ENCODE measurements around the gene TRAF2. TPM values are rescaled to one million over a fixed set of nuclear protein-coding genes. Genes with fewer than 3 reads are reported as not detected.

Gene TRAF2
- total and polyA plus RNA-seq, 9 of the 15 experiments (the other 6 are each of a cell fraction or from before 2014, with no cell fraction given), result 0.24 to 45.2 (median 18.0) TPM

DNA sequence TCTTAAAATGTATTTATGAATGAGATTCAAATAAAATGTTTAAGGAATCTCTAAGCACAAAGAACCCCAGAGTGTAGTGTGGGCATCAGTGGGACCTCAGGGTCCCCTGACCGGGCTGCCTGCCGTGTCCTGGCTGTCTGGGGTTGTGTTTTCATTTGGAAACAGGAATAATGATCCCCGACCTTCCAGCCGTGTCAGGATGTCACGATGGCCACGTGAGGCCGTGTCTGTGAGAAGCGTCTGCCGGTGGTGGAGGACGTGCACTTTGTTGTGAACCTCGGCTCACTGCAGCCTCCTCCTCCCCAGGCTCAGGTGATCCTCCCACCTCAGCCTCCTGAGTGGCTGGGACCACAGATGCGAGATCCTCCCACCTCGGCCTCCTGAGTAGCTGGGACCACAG lies 4.3 kb downstream of the TRAF2 start:
- FAIRE-seq (no peak), ATAC-seq (no peak), DNase-seq (ENCODE audit: extremely low read depth in 1 of 4, low spot score in 3 of 4) (no peak)
- H3K36me3 ChIP-seq (ENCODE audit: control insufficient read depth, insufficient read depth, low read length), result peaks cover 59% of the 10 kb centered on the region; the same call in 2 of the 3 replicates
- no peak overlapping the region for H3K4me2 ChIP-seq (ENCODE audit: insufficient read depth, low read length)
- no peaks in the 10 kb centered on the region for H3K27me3 ChIP-seq (ENCODE audit: control insufficient read depth in 2 of 2, insufficient read depth in 2 of 2, low read length in 2 of 2)
- BruUV-seq (replicated peaks), result no TSS peak
- H3K9ac ChIP-seq (ENCODE audit: insufficient read depth in 1 of 2, low read depth in 2 of 2, low read length in 2 of 2), result 0 out of 4 replicates have a peak overlapping the region, but pooled peaks of 1 of the 2 experiments have one; percentile 10
- no peak overlapping the region for H3K4me3 ChIP-seq
- H4K20me1 ChIP-seq (replicated peaks; ENCODE audit: control insufficient read depth, insufficient read depth, low read length), result 0 out of 2 replicates have a peak, but pooled peaks cover 18% of the 10 kb centered on the region
- H3K79me2 ChIP-seq (ENCODE audit: control insufficient read depth, insufficient read depth, low read length), result peaks cover 94% of the 10 kb centered on the region
- H3K9me3 ChIP-seq (replicated peaks; ENCODE audit: control insufficient read depth, insufficient read depth, low read depth, low read length), result no peaks in the 10 kb centered on the region; the same call in 1 of the 2 replicates
- 82% methylated on average over 12 of the region's 13 CpGs for WGBS (ENCODE audit: insufficient coverage, low coverage, missing lambda C conversion rate)
- intact Hi-C loops (cut with micrococcal nuclease), result no loop called here
- POLR2A ChIA-PET, result interaction anchor here (0.6 kb wide), 1 partner anchor 30 kb away, joined by 4 read pairs; no protein-coding TSS in a partner anchor
- peaks cover 6 to 40% of the 10 kb centered on the region in 2 experiments; a peak in 4 of 5 replicates for H3K4me1 ChIP-seq (replicated peaks in 1 of 2; ENCODE audit: control insufficient read depth in 2 of 2, insufficient read depth in 2 of 2, low read length in 2 of 2)
- no peak overlapping the region for H2AFZ ChIP-seq (ENCODE audit: low read depth, low read length)
- in situ Hi-C loops (cut with MboI), result no loop called here
- CTCF ChIA-PET (ENCODE audit: low intra/inter-chr PET ratio), result no interaction called here
- no peak overlapping the region for H3K27ac ChIP-seq (ENCODE audit: extremely low read depth, low read depth, low read length)
- peaks cover 3% of the 10 kb centered on the region for H3K9me1 ChIP-seq (ENCODE audit: control insufficient read depth, insufficient read depth, low read length)
- TF ChIP-seq SREBF1 (IDR thresholded peaks at IDR 0.05; ENCODE audit: borderline replicate concordance, low read depth, low read length) (no peak), MXD1 (CRISPR knock-in tag; IDR thresholded peaks at IDR 0.05; ENCODE audit: borderline replicate concordance, poor library complexity, severe bottlenecking) (no peak), ZNF586 (CRISPR knock-in tag; conservative IDR thresholded peaks at IDR 0.05) (no peak), FOXP4 (CRISPR knock-in tag; IDR thresholded peaks at IDR 0.05; ENCODE audit: borderline replicate concordance) (no peak), ZNF75A (CRISPR knock-in tag; IDR thresholded peaks at IDR 0.05) (no peak), HLTF (IDR thresholded peaks at IDR 0.05) (no peak), ZNF316 (IDR thresholded peaks at IDR 0.05) (no peak), HDAC1 (IDR thresholded peaks at IDR 0.05) (no peak), ZNF780A (CRISPR knock-in tag; IDR thresholded peaks at IDR 0.05) (no peak)
- TF ChIP-seq, protein P1, sequence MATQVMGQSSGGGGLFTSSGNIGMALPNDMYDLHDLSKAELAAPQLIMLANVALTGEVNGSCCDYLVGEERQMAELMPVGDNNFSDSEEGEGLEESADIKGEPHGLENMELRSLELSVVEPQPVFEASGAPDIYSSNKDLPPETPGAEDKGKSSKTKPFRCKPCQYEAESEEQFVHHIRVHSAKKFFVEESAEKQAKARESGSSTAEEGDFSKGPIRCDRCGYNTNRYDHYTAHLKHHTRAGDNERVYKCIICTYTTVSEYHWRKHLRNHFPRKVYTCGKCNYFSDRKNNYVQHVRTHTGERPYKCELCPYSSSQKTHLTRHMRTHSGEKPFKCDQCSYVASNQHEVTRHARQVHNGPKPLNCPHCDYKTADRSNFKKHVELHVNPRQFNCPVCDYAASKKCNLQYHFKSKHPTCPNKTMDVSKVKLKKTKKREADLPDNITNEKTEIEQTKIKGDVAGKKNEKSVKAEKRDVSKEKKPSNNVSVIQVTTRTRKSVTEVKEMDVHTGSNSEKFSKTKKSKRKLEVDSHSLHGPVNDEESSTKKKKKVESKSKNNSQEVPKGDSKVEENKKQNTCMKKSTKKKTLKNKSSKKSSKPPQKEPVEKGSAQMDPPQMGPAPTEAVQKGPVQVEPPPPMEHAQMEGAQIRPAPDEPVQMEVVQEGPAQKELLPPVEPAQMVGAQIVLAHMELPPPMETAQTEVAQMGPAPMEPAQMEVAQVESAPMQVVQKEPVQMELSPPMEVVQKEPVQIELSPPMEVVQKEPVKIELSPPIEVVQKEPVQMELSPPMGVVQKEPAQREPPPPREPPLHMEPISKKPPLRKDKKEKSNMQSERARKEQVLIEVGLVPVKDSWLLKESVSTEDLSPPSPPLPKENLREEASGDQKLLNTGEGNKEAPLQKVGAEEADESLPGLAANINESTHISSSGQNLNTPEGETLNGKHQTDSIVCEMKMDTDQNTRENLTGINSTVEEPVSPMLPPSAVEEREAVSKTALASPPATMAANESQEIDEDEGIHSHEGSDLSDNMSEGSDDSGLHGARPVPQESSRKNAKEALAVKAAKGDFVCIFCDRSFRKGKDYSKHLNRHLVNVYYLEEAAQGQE (IDR thresholded peaks at IDR 0.05; ENCODE audit: borderline replicate concordance), result no peak
- TF ChIP-seq, protein P1 (CRISPR knock-in tag; IDR thresholded peaks at IDR 0.05; ENCODE audit: low read depth), result no peak
